HUES6 (cell line): Measurements from ENCODE around the gene LOXL4.

ENCODE experiments used
- H3K27ac ChIP-seq: 2 replicates; pipeline ENCODE4 v1.7.0; 2013; ENCODE audit warnings: low read depth, mild to moderate bottlenecking, low read length, inconsistent platforms
- H3K27me3 ChIP-seq: 2 replicates; pipeline ENCODE4 v1.6.1; 2013; ENCODE audit warnings: low read length; ENCODE audit not compliant: control insufficient read depth, insufficient read depth
- H3K36me3 ChIP-seq: 2 replicates; pipeline ENCODE4 v1.6.1; 2013; ENCODE audit warnings: low read length; ENCODE audit not compliant: control insufficient read depth, insufficient read depth
- H3K4me1 ChIP-seq: 2 replicates; pipeline ENCODE4 v1.6.1; 2013; ENCODE audit warnings: low read length; ENCODE audit not compliant: control insufficient read depth, insufficient read depth
- H3K4me3 ChIP-seq: 2 replicates; pipeline ENCODE4 v1.5.1; 2013; ENCODE audit warnings: low read depth, low read length
- H3K9ac ChIP-seq: one replicate; pipeline ENCODE4 v1.6.1; 2013; ENCODE audit warnings: mild to moderate bottlenecking, low read length
- H3K9me3 ChIP-seq: 2 replicates; pipeline ENCODE4 v1.6.1; 2013; ENCODE audit warnings: low read depth, low read length; ENCODE audit not compliant: control insufficient read depth, insufficient read depth

The LOXL4 gene

GRCh38 chr10:98267894-98268693 lies at the start of gene LOXL4:
Gene LOXL4, minus strand, starts transcription at chr10:98268194. Its CDS starts 5,175 bp downstream, at chr10:98263019.
- Histone ChIP-seq H3K36me3 (no peaks in the 10 kb centered on the region), H3K4me1 (peaks cover 51% of the 10 kb centered on the region), H3K9ac (peak within 1 kb of the TSS; percentile 38), H3K4me3 (peak within 1 kb of the TSS; percentile 66), H3K9me3 (no peaks in the 10 kb centered on the region), H3K27me3 (peaks cover 12% of the 10 kb centered on the region; the same call in 1 of the 2 replicates), H3K27ac (no peak within 1 kb of the TSS)

- Histone ChIP-seq H3K27me3 (no peaks in the 10 kb centered on the region), H3K9me3 (no peaks in the 10 kb centered on the region), H3K36me3 (no peaks in the 10 kb centered on the region), H3K4me3 (no peak overlapping the region), H3K9ac (no peak overlapping the region), H3K4me1 (peaks cover 5% of the 10 kb centered on the region; the same call in 1 of the 2 replicates), H3K27ac (no peak overlapping the region)
Measured at GRCh38 chr10:98316661-98317060, 48.7 kb upstream of the LOXL4 start.

GRCh38 chr10:98316170-98316569 lies 48.2 kb upstream of the LOXL4 start:
- Histone ChIP-seq H3K9me3 (no peaks in the 10 kb centered on the region), H3K27ac (no peak overlapping the region)

GRCh38 chr10:98314532-98315284 lies 46.7 kb upstream of the LOXL4 start:
- Histone ChIP-seq H3K27me3 (no peaks in the 10 kb centered on the region), H3K9me3 (no peaks in the 10 kb centered on the region), H3K36me3 (no peaks in the 10 kb centered on the region), H3K4me3 (no peak overlapping the region), H3K9ac (no peak overlapping the region), H3K4me1 (peaks cover 3% of the 10 kb centered on the region; the same call in 1 of the 2 replicates), H3K27ac (no peak overlapping the region)

More at GRCh38 chr10:98316170-98316569, 48.2 kb upstream of the LOXL4 start:
- Histone ChIP-seq H3K9ac (no peak overlapping the region), H3K4me3 (no peak overlapping the region), H3K4me1 (peaks cover 4% of the 10 kb centered on the region; the same call in 1 of the 2 replicates), H3K36me3 (no peaks in the 10 kb centered on the region), H3K27me3 (no peaks in the 10 kb centered on the region)

- no peak overlapping the region for H3K9ac ChIP-seq
- peaks cover 13% of the 10 kb centered on the region for H3K4me1 ChIP-seq
- no peak overlapping the region for H3K27ac ChIP-seq
- no peaks in the 10 kb centered on the region for H3K27me3 ChIP-seq
- H3K36me3 ChIP-seq: no peaks in the 10 kb centered on the region
- no peaks in the 10 kb centered on the region for H3K9me3 ChIP-seq
- H3K4me3 ChIP-seq: no peak overlapping the region
Measured at GRCh38 chr10:98313598-98313997, 45.6 kb upstream of the LOXL4 start.

GRCh38 chr10:98312822-98313221 lies 44.8 kb upstream of the LOXL4 start:
- Histone ChIP-seq H3K9ac (no peak overlapping the region), H3K27me3 (no peaks in the 10 kb centered on the region), H3K36me3 (no peaks in the 10 kb centered on the region), H3K4me1 (peaks cover 17% of the 10 kb centered on the region), H3K4me3 (no peak overlapping the region), H3K27ac (no peak overlapping the region), H3K9me3 (no peaks in the 10 kb centered on the region)

GRCh38 chr10:98312349-98312748 lies 44.4 kb upstream of the LOXL4 start:
- H3K9ac ChIP-seq: no peak overlapping the region
- H3K4me3 ChIP-seq: no peak overlapping the region
- no peaks in the 10 kb centered on the region for H3K9me3 ChIP-seq
- peaks cover 17% of the 10 kb centered on the region for H3K4me1 ChIP-seq
- H3K27ac ChIP-seq: no peak overlapping the region
- no peaks in the 10 kb centered on the region for H3K27me3 ChIP-seq
- no peaks in the 10 kb centered on the region for H3K36me3 ChIP-seq

- Histone ChIP-seq H3K4me3 (no peak overlapping the region), H3K9me3 (no peaks in the 10 kb centered on the region), H3K36me3 (no peaks in the 10 kb centered on the region), H3K27me3 (no peaks in the 10 kb centered on the region), H3K4me1 (peaks cover 17% of the 10 kb centered on the region), H3K27ac (no peak overlapping the region), H3K9ac (no peak overlapping the region)
Measured at GRCh38 chr10:98310701-98311100, 42.7 kb upstream of the LOXL4 start.

- no peaks in the 10 kb centered on the region for H3K27me3 ChIP-seq
- H3K36me3 ChIP-seq: no peaks in the 10 kb centered on the region
- H3K27ac ChIP-seq: no peak overlapping the region
- H3K4me1 ChIP-seq: peaks cover 17% of the 10 kb centered on the region
- peak overlapping the region; percentile 15 for H3K9ac ChIP-seq
- peak overlapping the region; percentile 43 for H3K4me3 ChIP-seq
- no peaks in the 10 kb centered on the region for H3K9me3 ChIP-seq
Measured at GRCh38 chr10:98309366-98310355, 41.7 kb upstream of the LOXL4 start.

- H3K9me3 ChIP-seq: no peaks in the 10 kb centered on the region
- peaks cover 17% of the 10 kb centered on the region for H3K4me1 ChIP-seq
- no peak overlapping the region for H3K27ac ChIP-seq
- no peaks in the 10 kb centered on the region for H3K27me3 ChIP-seq
- H3K9ac ChIP-seq: peak overlapping the region; percentile 15
- peak overlapping the region; percentile 43 for H3K4me3 ChIP-seq
- H3K36me3 ChIP-seq: no peaks in the 10 kb centered on the region
Measured at GRCh38 chr10:98308669-98309365, 40.8 kb upstream of the LOXL4 start.
